Activated CD8-positive, alpha-beta memory T cell treated with anti-CD3 and anti-CD28 coated beads for 48 hours (primary cell): ENCODE data around the gene THBD.

Experiments used
- DNase-seq, 3 experiments: peaks; one replicate each; pipeline ENCODE4 v3.0.0-alpha.2; 2020; ENCODE audit warnings: low read depth in 2 of 3, low spot score in 2 of 3

Gene THBD

GRCh38 chr20:23049201-23050075 is at the start of gene THBD:
Gene THBD (minus strand): TSS chr20:23049672. CDS start chr20:23049504, 168 bp downstream.
- no peak for DNase-seq

GRCh38 chr20:23097636-23098580 is 48.4 kb upstream of the THBD start:
- DNase-seq: no peak

- DNase-seq: no peak
Observed at GRCh38 chr20:23096986-23097520, 47.6 kb upstream of the THBD start.

- no peak for DNase-seq
Observed at GRCh38 chr20:23096097-23096496, 46.6 kb upstream of the THBD start.

GRCh38 chr20:23095499-23095898 is 46.0 kb upstream of the THBD start:
- DNase-seq: no peak

GRCh38 chr20:23094927-23095326 is 45.5 kb upstream of the THBD start:
- no peak for DNase-seq

GRCh38 chr20:23094213-23094896 is 44.9 kb upstream of the THBD start:
- no peak for DNase-seq

- no peak for DNase-seq
Observed at GRCh38 chr20:23093613-23094012, 44.1 kb upstream of the THBD start.

GRCh38 chr20:23092861-23093495 is 43.5 kb upstream of the THBD start:
- DNase-seq: no peak

- DNase-seq: no peak
Observed at GRCh38 chr20:23092384-23092756, 42.9 kb upstream of the THBD start.

GRCh38 chr20:23091721-23092383 is 42.4 kb upstream of the THBD start:
- DNase-seq: no peak

- no peak for DNase-seq
Observed at GRCh38 chr20:23090878-23091277, 41.4 kb upstream of the THBD start.

GRCh38 chr20:23090147-23090546 is 40.7 kb upstream of the THBD start:
- DNase-seq: no peak

GRCh38 chr20:23088866-23089265 is 39.4 kb upstream of the THBD start:
- no peak for DNase-seq

GRCh38 chr20:23087587-23088251 is 38.2 kb upstream of the THBD start:
- no peak for DNase-seq

GRCh38 chr20:23086931-23087411 is 37.5 kb upstream of the THBD start:
- DNase-seq: no peak

GRCh38 chr20:23086056-23086566 is 36.6 kb upstream of the THBD start, which contains the start of gene CD93:
Gene CD93 (minus strand): TSS chr20:23086324. CDS start chr20:23086192, 132 bp downstream.
- DNase-seq: peak in 1 of 3 experiments; percentile 2

GRCh38 chr20:23085436-23086055 is 36.1 kb upstream of the THBD start:
- no peak for DNase-seq
